NCI-H1436 (cell line): ENCODE results near the gene RXFP4.
"Not testable (repeated sequence)": the region's sequence is repeated elsewhere in the genome, so short reads cannot be mapped to it uniquely, and the experiment has no call there.

Source experiments
- DNase-seq: peaks from one replicate; lab custom pipeline; 2025; lab: John Stamatoyannopoulos, UW

Gene RXFP4

DNA sequence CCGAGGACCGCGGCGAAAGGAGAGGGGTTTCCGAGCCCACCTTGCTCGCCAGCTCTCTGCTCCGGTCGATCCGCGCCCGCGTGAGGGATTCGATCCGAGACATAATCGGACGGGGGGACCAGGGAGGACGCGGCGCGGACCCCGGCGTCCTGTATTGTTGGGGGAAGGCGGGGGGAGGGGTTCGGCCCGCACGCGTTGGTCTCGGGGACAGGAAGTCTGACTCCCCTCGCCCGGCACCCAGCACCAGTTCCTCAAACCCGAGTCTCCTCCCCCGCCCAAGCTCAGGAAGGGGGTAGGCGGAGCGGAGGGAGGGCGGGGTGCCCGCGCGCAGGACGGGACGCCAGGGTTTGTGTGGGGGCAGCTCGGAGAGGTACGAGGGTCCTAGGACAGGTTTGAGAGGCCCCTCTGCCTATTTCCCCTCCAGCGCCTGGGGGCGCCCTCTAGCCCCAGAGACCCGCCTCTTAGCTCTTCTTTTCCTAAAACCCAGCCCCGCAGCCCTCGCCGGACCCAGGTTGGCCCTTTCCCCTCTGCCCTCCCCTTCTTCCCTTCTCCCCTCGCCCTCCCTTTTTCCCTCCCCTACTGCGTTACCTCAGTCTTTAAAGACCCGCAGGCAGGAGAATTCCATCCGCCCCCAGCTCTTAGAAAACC, 37.0 kb downstream of the RXFP4 start, which contains the start of gene ARHGEF2:
TSS of gene ARHGEF2 (minus strand) at position 223 of the 648 bp plus-strand sequence. CDS start at position 103, 120 bp downstream.
- DNase-seq = peak; percentile 46

DNA sequence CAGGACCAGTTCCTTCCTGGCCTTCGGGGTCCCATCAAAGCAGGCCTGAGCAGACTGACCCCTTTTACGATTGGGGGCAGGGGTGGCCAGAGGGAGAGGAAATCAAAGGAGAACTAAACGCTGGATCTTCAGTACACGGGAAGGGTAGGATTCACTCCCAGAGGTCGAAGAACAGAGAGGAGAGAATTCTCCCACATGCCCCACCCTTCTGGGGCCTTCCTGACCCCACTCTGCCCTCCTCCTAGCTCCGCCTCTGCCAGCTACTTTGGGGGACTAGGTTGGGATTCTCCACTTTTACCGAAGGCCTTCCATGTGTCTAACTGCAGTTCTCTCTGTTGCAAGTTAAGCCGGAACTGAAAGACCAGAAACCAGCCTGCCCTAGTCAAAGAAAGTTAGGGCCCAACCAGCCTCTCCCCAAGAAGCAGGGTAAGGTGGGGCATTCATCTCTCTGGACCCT, 37.6 kb downstream of the RXFP4 start:
- no peak for DNase-seq

- DNase-seq = no peak
These were observed 38.3 kb downstream of the RXFP4 start for GRCh38 chr1:155979597-155980343.

DNA sequence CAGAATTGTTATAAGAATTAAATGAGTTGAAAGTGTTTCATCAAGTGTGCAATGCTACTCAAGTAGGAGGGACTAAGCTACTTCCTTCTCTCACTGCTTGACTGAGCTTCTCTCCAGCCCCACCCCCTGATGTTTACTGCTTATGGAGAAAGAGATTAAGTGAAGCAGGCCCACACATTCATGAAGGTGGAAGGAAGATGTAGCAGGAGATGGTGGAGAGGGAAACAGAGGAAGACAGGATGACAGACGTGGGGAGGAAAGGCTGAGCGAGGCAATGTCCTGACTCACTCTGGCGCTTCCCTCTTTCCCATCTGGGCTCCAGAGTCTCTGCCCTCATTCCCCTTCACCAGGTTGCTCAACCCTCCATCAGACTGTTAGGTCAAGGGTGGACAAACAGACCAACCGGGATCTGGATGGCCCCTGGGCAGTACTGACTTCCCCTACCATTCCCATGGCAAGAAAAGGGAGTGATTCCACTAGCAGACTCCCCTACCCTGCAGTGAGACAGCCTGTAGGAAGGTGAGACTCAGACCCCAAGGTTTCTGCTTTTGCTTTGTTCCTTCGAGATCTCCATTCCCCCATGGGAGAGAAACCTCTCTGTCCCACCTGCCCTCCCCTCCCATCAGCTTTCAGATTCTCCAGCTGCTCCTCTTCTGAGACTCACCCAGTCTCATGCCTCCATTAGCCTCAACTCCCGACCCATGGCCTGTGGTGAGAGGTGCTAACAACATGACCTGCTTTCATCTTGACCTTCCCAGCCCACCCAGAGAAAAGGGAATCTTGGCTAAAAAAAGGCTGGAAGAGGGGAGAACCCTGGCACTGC, 40.0 kb downstream of the RXFP4 start:
- no peak for DNase-seq

DNA sequence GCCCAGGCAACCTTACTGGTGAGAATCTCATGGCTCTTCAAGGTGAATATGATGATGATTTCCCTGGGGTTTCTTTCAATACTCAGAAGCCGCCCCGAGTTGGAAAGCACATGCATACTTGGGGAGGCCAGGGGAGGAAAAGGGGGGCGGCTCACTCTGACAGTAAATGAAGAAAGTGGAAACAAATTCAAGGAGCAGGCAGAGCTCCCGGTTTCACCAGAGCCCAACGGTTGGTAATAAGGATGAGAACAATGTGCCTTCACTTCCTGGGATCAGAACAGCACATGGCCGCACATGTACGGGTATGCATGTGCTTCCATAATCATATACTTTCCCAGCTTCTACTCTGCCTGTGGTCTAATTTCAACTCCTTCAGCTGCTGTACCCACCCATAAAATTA, 40.7 kb downstream of the RXFP4 start:
- no peak for DNase-seq

GRCh38 chr1:155983191-155984024, 42.0 kb downstream of the RXFP4 start:
- peak; percentile 20 for DNase-seq

- DNase-seq = peak; percentile 76
These were observed 42.9 kb downstream of the RXFP4 start for GRCh38 chr1:155984341-155984740.

DNA sequence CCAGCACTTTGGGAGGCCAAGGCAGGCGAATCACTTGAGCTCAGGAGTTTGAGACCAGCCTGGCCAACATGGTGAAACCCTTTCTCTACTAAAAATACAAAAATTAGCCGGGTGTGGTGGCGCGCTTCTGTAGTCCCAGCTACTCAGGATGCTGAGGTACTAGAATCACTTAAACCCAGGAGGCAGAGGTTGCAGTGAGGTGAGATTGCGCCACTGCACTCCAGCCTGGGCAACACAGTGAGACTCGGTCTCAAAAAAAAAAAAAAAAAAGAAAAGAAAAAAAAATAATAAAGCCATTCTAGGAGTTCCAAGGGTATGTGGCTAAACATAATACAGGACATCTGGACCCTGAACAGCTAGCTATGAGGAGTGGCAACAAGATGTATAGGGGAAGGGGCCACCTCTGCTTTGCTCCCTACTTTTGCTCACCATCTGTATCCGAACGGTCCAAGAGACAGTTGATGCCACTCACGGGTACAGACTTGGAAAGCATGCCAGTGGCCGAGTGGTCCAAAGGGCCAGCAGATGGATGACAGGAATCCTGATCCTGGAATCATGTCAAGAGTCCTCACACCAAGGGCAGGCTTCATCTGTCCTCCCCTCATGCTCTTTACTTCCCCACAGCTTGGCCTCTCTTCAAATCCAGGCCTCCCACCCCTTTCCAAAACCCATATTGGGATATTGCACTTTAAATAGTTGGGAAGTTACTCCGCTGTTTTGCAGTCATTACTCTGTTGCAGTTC, 43.6 kb downstream of the RXFP4 start:
- DNase-seq = not testable (repeated sequence)

DNA sequence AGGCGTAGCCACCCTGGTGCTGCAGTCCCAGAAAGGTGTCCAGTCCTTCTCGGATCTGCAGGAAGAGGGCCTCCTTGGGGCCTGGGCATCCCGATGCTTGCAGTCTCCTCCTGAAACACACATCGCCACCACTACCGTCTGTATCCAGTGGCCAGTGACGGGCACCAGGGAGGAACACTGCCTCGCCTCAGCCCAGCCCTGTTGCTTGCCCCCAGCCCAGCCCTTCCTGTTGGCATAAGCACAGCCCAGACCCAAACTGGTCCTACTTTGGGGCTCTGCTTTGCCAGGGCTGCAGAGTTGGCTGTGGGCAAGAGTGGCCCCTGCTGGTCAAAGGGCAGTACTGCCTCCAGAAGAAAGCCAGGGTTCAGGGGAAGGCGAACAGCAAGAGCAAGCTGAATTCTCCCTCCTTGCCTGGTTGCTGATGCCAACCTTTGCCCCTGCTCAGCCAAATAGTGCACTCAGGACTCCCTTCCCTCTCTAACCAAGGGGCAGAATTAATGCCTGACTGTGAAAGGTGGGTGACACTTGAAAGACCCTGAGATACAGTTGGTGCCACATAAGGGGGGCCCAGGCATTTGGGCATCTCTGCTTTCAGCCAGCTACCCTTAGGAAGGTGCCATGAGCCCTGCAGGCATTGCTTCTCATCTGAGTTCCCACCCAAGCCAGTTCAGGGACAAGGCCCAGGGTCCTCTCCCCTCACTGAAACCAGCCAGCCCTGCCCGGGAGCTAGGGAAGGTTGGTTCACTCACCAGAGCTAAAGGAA, 48.0 kb downstream of the RXFP4 start:
- peak; percentile 59 for DNase-seq

GRCh38 chr1:155990005-155990739, 48.7 kb downstream of the RXFP4 start:
- DNase-seq = no peak
